Stromal cell of bone marrow (primary cell): ENCODE results near the gene ATG4B.
A peak's percentile ranks its signal among the peaks of the same experiment; 100 is the strongest.
"Not testable (repeated sequence)": the region's sequence is repeated elsewhere in the genome, so short reads cannot be mapped to it uniquely, and the experiment has no call there.

ENCODE experiments used
- DNase-seq: peaks from one replicate; pipeline ENCODE4 v3.0.0-alpha.2; 2012; ENCODE audit warnings: low read depth

Gene ATG4B

DNA sequence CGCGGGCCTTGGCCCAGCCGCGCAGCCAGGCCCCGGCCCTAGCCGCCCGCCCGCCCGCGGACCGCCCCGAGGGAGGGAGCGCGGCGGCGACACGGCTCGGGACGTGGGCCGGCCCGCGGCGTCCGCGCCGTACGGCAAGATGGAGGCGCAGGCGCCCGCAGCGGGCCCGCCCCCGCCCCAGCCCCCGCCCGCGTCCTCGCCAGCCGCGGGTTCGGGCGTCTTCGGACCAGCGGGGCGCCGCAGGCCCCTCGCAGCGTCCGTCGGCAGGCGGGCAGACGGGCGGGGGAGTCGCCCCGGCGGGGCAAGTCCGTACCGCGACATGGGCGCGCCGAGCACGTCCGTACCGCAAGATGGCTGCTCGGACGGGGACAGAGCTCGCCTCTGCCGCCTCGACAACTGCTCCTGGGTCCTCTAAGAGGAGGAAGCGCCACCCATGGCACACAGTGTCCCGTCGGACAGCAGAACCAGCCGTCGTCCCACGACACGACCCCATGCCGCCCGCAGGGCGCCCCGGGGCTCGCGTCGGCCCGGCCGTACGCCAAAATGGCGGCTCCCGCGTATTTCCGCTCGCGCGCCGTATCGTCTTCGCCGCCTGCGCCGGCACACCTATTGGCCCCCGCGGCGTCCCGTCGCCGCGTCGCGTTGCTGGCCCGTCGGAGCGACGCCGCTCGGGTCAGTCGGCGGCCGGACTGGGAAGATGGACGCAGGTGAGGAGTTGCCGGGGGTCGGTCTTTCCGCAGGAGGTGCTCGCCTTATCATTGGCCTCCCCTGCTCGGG, at the start of gene ATG4B, which contains the start of gene THAP4:
Gene ATG4B, plus strand, starts transcription at position 676 of the 777 bp plus-strand sequence. Its CDS starts 22 bp downstream, at position 698.
Gene THAP4, minus strand, starts transcription at position 141 of the 777 bp plus-strand sequence. CDS start 141 bp downstream, outside the sequence.
- peak; percentile 60 for DNase-seq

DNA sequence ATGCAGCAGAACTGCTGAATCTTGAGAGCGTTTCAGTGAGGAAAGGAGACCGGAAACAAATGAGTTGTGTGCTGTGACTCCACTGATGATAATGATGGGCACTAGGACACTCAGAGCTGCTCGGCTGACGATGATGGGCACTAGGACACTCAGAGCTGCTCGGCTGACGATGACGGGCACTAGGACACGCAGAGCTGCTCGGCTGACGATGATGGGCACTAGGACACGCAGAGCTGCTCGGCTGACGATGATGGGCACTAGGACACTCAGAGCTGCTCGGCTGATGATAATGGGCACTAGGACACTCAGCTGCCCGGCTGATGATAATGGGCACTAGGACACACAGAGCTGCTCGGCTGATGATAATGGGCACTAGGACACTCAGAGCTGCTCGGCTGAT, 47.6 kb upstream of the ATG4B start:
- DNase-seq = not testable (repeated sequence)

DNA sequence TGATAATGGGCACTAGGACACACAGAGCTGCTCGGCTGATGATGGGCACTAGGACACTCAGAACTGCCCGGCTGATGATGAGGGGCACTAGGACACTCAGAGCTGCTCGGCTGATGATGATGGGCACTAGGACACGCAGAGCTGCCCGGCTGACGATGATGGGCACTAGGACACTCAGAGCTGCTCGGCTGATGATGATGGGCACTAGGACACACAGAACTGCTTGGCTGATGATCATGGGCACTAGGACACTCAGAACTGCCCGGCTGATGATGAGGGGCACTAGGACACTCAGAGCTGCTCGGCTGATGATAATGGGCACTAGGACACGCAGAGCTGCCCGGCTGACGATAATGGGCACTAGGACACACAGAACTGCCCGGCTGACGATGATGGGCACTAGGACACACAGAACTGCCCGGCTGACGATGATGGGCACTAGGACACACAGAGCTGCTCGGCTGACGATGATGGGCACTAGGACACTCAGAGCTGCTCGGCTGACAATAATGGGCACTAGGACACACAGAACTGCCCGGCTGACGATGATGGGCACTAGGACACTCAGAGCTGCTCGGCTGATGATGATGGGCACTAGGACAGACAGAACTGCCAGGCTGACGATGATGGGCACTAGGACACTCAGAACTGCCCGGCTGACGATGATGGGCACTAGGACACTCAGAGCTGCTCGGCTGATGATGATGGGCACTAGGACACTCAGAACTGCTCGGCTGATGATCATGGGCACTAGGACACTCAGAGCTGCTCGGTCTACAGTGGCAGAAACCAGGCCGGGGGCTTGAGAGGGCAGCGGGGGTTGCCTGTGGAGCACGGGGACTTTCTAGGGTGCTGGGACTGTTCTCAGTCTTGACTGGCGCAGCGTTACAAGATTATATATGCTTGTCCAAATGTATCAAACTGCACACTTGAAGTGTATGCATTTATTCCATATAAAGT, 46.7 kb upstream of the ATG4B start:
- DNase-seq = not testable (repeated sequence)

DNA sequence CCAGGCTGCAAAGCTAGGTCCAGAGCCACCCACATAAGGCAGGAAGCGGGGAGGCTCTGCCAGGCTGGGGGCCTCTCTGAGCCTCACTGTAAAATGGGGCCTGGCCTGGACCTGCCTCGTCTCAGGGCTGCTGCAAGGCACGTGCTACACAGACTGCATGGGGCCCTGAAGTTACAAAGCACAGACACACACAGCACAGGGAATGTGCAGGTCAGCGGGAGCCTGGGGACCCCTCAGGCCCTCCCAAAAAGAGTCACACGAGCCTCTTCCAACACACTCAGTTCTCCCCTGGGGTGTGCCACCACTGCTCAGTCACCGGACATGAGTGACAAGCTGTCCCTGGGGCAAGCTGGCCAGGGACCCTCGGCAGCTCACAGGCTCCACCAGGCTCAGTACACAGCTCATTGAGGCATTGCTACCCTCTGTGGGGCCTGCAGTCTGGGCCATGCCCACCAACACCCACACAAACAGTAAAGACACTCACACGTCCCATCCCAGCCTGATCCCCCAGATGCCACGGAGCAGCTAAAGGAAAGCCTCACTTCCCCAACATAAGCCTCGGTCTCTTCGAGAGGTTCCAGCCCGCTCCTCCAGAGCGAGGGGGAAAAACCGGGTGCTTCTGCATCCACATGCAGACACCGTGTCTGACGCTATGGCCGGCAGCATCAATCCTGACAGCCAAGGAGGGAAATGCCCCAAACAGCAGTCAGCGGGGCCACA, 45.2 kb upstream of the ATG4B start:
- DNase-seq = no peak

DNA sequence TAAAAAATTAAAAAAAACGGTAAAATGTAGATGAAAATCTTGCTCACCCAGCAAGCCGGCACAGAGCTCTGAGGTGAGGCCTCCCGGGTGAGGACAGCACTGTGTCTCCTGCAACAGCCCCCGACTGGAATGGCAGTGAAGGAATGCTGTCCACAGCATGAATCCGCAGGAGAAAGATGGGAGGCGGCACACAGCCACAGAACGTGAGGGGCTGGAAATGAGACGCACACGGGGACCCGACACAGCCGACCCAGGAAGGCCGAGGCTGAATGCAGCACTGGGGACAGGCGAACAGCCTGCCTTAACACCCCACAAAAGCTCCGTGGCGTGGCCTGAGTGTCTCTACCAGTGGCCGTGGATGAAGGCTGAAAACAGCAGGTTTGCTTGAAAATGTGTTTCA, 44.2 kb upstream of the ATG4B start:
- no peak for DNase-seq

DNA sequence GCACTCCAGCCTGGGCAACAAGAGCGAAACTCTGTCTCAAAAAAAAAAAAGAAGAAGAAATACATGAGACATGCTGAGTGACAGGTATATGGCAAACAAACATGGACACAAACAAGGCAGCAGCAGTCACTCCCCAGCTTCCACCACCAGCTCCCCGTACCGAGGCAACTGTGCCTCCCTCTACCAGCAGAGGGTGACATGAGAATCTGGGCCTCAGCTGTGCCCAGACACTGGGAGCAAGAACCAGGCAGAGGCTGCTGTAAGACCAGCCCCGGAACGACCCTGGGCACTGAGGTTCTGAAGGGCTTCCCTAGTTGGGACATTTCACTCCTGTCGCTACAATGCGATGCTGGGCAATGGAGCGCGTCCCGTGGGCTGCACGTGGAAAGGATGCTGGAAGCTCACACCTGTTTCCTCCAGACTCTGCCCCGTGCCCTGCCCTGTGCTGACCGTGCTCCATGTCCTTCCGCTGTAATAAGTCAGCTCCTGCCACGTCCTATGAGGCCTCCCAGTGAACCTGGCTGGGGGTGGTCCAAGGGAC, 41.8 kb upstream of the ATG4B start:
- DNase-seq = no peak

DNA sequence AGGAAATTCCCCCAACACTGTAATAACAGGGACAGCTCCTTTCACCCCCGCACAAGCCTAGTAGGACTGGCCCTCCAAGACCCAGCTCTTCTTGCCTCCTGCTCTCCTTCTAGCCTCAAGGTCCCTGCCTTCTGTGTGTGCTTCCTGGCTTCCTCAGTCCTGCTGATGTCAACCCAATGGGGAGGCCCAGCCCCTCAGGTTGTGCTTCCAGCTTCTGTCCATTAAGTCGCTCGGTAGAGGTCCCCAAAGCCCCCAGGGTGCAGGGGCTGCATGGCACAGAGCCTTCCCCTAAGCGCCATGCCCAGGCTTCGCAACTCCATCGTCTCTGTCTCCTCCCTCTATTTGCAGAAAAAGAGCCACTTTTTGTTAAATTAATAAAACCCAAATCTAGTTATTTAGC, 39.9 kb upstream of the ATG4B start:
- no peak for DNase-seq

DNA sequence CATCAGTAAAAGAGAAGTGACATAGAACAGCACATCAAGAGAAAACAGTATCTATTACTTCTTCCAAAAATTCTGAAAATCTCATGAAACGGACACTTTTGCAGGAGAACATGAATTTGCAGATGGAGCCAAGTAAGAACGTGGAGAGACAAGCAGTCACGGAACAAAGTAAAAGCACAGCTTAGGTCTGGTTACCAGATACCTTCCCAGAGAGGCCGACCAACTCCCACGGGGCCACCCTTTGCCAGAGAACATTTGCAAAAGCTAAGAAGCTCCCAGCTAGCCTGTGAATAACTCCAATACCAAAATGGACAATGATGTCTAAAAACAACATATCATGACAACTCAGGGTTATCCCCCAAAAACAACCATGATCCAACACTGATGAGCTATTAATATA, 39.4 kb upstream of the ATG4B start:
- DNase-seq = no peak

DNA sequence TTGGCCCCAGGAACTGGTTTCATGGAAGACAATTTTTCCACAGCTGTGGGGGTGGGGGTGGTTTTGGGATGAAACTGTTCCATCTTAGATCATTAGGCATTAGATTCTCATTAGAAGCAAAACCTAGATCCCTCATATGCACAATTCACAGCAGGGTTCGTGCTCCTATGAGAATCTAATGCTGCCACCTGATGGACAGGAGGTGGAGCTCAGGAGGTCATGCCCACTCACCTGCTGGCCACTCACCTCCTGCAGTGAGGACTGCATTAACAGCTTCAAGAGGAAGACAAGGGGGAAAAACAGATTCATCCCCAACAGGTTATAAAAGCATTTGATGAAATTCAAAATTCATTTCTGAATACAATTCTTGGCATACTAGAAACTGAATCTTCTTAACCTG, 39.0 kb upstream of the ATG4B start:
- DNase-seq = no peak

DNA sequence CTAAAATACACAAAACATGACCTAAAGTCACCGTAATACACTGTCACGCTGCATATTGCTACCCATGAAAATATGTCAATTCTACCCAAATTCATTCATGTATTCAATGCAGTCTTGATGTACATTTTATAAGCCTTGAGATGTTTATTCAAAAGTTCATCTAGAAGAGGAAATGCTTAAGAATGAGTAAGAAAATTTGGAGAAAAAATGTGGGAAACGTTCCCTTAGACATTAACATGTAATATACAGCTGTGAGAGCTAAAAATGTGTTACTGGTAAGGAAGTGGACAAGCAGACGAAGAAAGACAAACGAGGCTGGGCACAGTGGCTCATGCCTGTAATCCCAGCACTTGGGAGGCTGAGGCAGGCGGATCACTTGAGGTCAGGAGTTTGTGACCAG, 37.9 kb upstream of the ATG4B start:
- no peak for DNase-seq

DNA sequence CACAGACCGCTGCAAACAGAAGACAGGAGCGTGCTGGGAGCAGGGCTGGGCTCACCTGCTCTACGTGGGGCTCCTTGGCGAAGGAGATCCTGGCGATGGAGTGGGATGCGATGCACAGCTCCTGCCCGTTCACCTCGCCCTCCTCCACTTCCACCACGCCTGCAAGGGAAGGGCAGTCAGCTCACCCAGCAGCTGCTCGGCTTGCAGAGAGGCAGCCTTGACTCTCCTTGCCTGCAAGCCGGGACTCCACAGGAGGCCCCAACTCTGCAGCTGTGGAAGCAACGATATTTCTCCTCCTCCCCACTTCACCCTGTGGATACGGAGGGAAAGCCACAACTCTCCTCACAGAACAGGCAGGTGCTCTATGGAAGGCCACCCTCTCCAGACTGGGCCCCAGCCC, 35.7 kb upstream of the ATG4B start:
- DNase-seq = no peak

DNA sequence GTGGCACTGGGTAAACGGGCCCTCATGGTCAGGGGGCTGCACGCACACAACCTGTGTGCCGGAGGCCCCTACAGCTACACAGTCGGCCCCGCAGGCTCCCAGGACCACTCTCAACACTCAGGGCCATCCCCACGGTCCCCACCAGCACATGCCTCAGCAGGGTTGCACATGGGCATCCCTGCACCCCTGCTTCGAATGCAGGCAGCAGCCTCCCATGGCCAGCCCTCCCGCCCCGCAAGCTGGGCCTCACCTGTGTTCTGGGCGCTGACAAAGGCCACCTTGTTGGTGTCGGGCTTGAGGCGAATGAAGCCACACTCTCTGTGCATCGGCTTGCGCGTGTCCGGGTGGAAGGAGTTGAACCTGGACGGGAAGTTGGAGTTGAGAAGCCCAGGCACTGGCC, 34.8 kb upstream of the ATG4B start:
- DNase-seq = no peak

DNA sequence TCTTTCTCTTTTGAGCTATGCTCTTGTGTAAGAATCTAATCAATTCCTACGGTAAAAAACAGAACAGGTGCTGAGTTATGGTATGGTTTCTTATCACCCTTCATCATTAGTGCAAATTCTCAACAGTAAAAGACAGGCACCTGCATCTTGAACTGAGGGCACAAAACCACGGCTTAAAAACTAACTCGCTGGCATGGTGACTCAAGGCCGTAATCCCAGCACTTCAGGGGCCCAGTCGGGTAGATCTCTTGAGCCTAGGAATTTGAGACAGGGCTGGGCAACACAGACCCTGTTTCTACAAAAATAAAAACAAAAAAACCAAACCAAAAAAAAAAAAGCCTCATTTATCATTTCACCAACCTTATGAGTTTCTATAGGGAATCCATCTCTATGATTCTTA, 33.8 kb upstream of the ATG4B start:
- DNase-seq = no peak

DNA sequence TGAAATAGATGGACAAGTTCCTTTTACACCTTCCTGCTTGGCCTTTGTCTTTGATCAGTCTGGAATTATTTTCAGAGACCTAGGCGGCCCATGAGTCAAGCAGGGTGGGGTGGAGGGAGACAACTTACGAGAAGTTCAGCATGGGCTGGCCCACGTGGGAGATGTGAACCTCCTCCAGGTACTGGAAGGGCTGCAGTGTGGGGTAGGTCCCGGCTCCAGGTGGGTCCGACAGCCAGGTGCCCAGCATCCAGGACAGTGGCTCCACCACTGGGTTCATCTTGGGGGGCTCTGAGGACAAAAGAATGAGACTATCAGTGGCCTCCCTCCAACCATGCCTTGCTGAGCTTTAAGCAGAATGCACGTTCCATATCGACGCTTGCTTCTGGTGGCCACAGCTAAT, 31.3 kb upstream of the ATG4B start:
- DNase-seq = no peak

DNA sequence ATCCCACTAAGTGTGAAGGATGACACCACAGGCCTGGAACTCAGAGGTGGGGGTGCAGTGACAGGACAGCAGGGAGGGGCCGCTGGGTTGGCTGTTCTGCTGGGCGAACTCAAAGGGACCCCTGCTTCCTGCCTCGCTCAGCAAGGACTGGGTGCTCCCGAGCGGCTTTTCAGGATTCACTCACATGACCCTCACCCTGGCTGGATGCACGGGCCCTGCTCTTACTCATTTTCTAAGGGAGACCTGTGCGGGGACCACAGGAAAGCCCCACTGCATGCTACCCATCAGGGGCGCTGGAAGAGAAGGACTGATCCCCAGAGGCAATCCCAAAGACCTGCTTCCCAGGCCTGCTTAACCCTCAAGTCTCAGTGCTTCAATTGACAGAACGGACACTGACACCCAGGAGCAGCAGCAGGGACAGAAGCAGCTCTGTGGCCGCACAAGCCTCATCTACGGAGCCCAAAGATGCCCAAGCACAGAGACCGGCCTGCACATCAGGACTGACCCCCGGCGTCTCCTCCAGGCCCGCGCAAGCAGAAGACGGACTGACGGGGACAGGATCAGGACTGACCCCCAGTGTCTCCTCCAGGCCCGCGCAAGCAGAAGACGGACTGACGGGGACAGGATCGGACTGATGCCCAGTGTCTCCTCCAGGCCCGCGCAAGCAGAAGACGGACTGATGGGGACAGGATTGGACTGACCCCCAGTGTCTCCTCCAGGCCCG, 30.2 kb upstream of the ATG4B start:
- DNase-seq = no peak

DNA sequence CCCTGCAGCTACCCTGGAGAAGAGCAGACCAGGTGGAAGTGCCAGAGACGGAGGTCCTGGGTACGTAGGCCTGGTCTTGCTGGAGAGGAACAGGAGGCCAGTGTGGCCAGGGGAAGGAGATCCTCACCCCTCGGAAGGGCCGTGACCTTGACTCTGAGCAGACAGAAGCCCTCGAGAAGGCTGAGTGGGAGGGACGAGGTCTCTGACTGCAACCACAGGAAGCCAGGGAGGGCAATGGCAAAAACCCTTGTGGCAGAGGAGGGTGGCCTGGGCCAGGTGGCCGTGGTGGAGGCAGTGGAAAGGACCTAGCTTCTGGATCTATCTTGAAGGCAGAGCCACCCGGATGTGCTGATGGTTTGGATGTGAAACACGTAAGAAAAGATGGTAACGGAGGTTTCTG, 28.6 kb upstream of the ATG4B start:
- DNase-seq = no peak

DNA sequence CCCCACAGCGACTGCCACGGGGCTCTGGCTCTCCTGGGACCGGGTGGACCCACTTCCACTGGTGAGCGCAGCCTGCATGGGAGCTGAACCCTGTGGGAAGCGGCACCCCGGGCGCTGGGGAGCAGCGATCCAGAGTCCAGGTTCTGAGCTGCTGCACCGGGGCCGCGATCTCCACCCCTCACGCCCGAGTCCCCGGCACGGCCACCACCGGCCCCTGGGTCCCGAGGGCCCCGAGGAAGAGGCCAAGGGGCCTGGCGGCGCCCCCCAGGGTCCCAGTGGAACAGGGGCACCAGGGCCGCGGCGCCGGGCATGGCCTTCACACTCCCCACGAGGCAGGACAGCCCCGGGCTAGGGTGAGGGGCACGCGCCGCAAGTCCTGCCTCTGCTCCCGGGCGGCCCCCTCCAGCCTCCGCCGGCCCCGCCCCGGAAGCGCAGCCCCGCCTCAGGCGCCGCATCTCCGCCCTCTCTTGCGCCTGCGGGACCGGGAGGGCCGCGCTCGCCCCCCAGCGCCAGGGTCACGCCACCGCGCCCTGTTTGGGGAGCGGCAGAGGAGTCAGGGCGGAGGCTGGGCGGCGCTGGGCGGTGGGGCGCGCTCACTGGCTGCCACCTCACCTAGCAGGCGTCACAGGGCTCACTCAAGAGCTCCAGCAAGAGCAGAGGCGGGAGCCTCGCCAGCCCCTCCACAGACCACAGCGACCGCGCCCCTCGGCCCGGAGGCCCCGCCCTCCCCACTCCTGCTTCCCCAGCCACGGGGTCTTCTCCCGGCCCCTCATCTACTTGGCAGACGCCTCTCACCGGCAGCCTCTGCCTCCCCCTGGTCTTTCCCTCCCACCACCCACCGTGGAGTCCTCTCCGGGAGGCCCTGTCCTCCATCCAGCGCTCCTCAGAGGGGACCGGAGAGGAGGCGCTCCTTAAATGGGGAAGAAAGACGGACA, 27.4 kb upstream of the ATG4B start:
- DNase-seq = peak; percentile 54

DNA sequence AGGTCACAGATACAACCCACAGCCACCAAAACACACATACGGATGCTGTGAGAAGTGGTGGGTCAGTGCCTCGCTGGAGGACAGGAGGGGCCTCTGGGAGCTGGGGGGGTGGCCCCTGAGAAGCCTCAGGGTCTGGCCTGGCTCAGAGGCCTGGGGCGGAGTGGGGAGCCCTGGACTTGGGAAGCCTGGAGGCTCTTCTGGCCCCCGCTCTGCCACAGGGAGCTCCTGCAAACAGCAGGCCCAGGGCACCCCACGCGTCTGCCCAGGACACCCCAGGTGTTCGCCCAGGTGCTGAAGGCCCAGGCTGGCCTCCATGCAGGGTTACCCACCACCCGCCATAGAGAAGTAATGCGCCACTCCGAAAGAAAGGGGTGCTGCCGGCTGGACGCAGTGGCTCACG, 26.4 kb upstream of the ATG4B start:
- no peak for DNase-seq

DNA sequence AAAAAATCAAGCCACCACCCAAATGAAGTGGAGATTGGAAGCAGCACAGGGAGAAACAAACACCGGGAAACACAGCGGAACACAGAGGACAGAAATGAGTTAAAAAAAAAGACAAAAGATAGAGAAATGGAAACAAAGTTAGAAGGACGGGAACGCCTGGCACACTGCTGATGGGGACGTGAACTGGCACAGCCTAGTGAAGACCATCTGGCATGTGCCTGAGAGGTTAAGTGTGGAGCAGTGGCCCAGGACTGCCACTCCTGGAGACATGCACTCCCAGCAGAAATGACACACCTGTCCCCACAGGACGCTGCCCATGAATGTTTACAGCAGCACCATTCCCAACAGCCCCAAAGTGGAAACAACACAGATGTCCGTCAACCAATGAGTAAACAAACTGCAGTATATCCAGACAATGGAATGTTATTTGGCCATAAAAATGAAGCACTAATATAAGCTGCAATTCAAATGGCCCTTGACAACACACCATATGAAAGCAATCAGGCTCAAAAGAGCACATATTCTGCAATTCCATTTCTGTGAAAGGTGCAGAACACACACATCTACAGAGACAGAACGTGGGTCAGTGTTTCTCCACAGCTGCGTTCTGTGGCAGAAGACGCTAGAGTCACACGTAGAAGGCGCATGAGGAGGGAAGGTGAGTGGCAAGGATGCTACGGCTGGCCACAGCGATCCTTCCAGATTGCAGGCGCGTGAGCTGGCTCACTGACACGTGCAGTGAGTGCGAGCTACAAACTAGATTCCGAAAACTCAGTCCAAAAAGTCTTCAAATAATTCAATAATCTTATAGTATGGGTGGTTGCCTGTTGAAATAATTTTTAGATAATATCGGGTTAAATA, 25.1 kb upstream of the ATG4B start:
- no peak for DNase-seq
